GM12891 (cell line): ENCODE data around the gene TRIM52.

ENCODE experiments used
- PAX5 ChIP-seq: IDR thresholded peaks from 2 replicates; pipeline ENCODE4 v1.6.1; 2011; ENCODE audit warnings: low read length, moderate library complexity, mild to moderate bottlenecking; ENCODE audit not compliant: insufficient read depth, severe bottlenecking
- POLR2A ChIP-seq: IDR thresholded peaks from 2 replicates; pipeline ENCODE4 v1.6.1; 2011; ENCODE audit warnings: low read depth, low read length, control low read depth
- POLR2AphosphoS5 ChIP-seq: IDR thresholded peaks from 2 replicates; pipeline ENCODE4 v1.6.1; 2011; ENCODE audit warnings: low read depth, low read length, control low read depth
- POU2F2 ChIP-seq: IDR thresholded peaks from 2 replicates; pipeline ENCODE4 v1.6.1; 2011; ENCODE audit warnings: low read depth, mild to moderate bottlenecking, control low read depth, low read length, moderate library complexity
- SPI1 ChIP-seq: IDR thresholded peaks from 2 replicates; pipeline ENCODE4 v1.6.1; 2011; ENCODE audit warnings: low read depth, low read length, control low read depth
- TAF1 ChIP-seq: IDR thresholded peaks from 2 replicates; pipeline ENCODE4 v1.6.1; 2011; ENCODE audit warnings: low read depth, low read length, control low read depth

DNA sequence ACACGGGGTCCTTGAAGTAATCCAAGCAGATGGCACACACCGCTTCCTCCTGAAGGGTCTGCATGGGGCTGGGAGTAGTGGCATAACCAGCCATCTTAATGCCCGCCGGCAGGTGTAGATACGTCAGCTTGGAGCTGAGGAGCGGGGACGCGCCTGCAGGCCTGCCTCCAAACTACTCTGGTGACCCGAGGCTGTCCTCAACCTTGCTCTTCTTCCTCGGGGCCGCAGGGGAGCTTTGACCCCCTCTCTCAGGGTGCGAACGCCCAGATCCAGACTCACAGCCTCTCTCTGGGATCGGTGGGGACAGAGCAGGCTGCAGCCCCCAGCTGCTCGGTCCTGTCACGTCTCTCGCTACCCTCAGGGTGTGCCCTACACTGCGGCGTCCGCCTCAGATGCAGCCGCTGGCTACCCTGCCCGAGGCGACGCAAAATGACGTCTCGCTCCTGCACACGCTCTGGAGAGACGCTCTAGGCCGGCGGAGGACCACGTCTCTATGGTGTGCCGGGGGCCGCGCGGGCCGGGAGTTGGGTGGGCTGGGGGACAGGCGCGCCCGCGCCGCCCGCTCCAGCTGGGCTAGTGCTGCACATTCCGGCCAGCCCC, at the start of gene TRIM52:
- TF ChIP-seq POLR2AphosphoS5 (peak; percentile 98), POLR2A (peak; percentile 98), TAF1 (peak; percentile 98), POU2F2 (peak; percentile 92), SPI1 (no peak), PAX5 (no peak)
